ENCODE results near the gene CREB3.

The CREB3 gene

DNA sequence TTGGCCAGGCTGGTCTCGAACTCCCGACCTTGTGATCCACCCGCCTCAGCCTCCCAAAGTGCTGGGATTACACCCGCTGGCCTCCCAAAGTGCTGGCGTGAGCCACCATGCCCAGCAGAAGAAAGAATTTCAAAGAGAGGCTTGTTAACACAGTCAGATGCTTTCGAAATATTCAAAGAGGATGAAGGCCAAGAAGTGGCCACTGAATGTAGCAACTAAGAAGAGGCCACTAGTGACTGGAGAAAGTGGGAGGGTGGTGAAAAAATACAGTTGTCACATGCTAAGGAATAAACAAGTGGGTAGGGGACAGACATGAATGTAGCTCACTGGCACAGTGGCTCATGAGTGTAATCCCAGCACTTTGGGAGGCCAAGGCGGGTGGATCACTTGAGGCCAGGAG is 29.8 kb upstream of the CREB3 start:
- DNase-seq, result no peak

DNA sequence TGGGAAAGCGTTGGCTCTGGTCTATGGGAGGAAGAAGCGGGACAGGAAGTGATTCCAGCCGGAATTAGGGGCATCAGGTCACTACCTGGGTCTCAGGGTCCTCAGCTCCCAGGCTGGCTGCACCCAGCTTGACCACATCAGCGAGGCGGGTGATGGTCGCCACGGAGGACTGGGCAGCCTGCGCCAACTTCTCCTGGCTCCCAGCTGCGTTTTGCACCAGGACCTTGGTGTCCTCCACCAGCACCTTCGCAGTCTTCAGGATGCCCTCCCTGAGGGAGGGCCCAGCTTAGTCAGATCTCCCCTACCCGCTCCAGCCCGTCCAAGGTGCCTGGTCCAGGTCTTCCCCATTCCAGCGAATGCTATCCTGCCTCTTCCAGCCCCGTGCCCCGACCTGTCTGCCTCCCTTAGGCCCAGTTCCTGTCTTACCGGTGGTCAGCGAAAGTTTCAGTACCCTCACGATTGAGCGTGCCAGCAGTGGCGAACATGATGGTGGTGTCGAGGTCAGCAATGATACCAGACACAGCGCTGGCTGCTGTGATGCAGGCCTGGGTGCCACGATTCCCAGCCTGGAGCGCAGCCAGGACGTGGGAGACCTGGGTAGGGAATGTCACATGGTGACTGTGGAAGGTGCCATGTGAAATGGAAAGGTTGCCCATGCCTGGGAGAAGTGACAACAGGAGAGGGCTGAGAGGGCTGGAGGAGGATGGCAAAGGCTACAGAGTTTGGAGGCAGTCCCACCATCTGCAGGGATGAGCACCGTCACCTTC is 28.4 kb upstream of the CREB3 start:
- DNase-seq, result no peak

DNA sequence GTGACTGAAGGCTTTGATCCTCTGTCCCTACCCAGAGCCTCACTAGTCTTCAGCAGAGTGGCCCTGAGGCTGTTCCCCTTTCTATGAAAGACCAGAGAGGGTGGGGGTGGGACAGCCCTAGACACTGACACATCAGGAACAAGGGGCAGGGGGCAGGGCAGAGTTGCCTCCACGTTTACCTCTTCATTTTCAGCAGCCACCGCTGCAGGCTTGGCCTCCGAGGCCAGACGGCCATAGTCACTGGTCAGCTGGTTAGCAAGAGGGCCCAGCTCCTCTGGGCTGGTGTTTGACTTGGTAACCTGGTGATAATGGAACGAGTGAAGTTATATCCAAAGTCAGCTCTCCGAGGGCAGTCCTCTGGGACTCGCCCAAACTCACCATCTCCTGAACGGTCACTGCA is 27.1 kb upstream of the CREB3 start:
- no peak for DNase-seq

DNA sequence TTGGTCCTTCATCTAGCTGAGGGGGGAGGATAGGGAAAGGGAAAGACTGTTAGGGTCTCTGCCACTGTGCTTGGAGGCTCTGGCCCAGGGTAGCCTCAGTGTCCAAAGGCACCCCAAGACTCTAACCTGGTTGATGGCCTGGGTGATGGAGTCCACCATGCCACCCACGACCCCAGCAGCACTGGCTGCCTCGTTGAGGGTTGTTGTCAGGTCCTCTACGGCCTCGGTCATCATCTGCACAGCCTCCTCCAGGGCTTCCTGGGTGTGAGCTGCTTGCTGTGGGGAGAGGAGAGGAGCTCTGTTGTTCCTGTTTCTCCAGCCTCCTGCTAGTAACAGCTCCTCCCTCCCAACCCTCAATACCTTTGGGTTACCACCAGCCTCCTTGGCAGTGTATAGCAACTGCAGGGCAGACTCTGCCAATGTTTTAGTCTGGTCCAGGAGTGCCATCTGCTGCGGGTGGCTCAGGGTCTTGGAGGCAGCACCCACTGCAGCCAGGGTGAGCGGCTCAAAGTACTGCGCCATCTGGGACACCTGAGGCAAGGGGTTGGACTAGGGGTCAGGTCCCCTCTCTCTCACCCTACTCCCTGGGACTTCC is 26.5 kb upstream of the CREB3 start:
- no peak for DNase-seq

DNA sequence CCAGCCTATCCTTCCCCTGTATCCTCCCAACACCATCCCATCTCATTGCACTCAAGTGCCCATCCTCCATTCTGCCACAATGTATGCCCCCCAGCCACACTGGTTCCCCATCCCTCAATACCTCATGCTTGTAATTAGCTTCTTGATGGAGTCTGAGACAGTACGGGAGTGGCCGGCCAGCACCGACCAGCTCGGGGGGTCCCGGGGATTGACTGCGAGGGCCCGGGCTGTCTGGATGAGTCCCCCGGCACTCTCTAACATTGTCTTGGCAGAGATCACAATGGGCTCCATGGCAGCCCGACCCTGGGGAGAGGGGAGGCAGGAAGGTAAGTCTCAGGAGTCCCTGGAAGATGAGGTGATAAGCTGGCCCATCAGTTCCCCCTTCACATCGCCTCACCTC is 25.5 kb upstream of the CREB3 start:
- no peak for DNase-seq

DNA sequence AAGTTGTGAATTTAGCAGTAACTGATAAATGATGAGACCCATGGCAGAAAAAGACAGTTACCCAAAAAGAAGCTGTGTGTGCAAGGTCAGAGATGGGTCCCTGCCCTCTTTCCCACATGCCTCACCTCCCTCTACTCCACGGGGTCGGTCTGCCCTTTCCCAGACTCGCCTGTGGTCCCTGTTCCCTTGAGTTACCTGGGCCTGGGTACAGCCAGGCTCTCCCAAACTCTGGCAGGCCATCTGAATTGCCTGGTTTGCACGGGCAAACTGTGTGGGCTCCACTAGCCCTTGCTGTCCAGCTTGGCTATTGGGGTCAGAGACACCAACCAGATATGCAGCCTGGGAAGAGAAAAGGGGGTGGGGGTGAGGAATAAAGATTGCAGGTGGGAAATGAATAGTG is 24.3 kb upstream of the CREB3 start:
- no peak for DNase-seq

DNA sequence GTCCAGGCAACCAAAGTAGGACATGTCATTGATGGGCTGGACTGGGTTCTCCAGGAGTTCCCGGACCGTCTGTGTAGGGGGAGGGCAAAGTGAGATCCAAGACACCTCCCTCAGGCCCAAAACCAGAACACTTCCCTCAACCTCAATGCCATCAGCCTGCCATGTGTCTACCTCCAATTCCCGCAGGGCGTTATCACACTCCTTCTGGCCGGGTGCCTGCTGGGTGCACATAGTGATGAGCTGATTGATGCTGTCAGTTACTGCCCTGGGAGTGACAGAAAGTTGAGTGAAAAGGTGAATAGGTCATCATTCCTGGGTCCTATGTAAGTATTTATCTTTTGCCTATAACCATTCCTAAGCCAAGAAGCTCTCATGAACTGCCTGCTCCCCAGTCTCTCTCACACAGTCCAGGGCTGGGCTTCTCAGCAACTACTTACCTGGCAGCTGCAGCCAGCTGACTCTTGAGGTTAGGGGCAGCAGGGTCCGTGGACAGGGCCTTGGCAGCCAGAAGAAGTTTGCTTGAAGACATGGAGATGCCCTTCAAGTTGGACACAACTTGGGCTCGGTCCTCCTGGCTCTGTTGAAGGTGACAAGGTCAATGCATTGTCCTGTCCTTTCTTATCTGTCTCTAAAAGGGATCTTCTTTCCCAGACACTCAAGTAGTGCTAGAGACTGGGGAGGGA is 21.5 kb upstream of the CREB3 start:
- DNase-seq, result no peak

DNA sequence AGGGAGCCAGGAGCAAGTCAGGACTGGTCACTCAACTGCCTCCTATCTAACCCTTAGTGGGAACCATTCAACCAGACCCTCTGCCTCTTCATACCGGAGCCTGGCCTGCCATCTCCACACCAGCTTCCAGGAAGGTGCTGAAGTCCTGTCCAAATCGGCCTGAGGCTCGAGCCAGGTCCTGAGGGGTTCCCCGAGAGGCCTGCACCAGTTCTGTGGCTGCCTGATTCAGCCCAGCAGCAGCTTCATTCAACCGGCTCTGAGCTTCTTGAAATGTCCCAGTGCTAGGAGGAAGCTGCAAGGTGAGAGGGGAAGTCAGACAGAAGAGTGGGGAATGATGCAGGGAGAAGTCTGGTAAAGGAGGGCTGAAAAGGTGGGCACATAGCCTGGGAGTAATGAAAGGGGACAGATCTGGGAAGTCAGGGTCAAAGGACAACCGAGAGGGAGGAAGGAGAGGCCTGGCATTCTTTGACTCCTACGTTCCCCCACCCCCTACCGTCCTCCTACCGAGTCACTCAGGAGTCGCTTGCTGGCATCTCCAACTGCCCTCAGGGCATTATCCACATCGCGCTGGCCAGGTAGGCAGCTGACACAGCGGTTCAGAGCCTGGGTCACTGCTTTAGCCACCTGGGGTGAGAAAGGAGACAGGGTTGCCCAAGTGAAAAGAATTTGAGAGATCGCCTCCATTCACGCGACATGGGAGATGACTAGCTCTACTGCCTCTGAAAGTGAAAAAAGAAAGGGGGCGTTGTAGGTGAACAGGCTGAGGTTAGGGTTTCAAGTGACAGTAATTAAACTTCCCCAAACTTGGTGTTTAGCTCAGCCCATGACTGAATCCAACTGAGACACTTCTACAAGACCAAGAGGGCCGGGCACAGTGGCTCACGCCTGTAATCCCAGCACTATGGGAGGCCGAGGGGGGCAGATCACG is 20.7 kb upstream of the CREB3 start:
- DNase-seq, result no peak

DNA sequence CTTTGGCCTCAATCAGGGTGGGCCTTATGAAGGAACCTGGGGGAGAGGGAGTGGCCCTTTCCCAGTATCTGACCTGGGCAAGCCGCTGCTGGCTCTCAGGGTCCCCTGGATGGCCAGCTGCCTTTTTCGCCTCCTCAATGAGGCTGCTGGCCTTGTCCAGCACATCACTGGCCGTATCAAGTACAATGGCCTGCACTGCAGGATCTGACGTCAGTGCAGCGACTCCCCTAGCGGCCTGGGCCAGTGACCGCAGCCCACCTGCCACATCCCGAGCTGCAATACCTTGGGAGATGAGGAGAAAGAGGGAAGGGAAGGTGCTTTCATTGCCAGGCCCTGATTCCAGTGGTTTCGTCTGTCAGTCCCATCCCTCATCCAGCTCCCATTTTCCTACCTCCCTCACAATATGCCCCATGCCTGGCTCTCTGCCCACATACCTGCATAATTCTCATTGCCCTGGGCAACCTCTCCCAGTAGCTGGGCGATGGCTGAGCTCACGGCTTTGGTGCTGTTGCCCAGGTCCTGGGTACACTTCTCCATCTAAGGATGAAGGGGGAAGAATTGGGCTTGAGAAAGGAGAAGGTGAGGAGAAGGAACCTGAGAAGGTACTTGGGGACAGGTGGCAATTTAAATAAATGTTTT is 19.6 kb upstream of the CREB3 start:
- no peak for DNase-seq

DNA sequence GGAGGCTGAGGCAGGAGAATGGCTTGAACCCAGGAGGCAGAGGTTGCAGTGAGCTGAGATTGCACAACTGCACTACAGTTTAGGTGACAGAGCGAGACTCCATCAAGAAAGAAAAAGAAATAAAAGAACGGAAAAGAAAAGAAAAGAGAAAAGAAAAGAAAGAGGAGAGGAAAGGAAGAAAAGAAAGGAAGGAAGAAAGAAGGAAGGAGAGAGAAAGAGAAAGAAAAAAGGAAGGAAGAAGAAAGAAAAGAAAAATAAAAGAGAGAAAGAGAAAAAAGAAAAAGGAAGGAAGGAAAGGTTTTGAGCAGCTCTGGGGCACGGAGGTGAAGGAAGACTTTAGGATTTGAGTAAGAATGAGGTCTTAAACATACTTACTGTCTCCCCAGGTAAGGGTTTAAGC is 18.9 kb upstream of the CREB3 start:
- DNase-seq, result no peak

DNA sequence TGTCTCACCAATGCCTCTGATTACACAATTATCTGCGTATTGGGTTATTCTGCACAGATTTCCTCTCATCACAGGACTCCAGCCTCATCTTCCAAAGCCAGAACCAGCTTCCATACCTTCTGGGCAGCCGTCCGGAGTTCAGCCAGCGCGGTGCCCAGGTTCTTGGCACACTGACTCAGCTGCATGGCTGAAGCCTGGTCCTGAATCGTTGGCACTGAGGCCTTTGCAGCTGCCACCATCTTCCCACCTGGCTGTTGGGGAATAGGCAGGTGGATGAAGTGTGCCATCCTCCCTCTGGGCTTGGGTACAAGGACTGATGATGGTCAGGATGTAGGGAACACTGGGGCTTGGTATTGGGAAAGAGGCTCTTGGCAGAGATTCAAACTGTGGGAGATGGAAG is 18.3 kb upstream of the CREB3 start:
- no peak for DNase-seq

DNA sequence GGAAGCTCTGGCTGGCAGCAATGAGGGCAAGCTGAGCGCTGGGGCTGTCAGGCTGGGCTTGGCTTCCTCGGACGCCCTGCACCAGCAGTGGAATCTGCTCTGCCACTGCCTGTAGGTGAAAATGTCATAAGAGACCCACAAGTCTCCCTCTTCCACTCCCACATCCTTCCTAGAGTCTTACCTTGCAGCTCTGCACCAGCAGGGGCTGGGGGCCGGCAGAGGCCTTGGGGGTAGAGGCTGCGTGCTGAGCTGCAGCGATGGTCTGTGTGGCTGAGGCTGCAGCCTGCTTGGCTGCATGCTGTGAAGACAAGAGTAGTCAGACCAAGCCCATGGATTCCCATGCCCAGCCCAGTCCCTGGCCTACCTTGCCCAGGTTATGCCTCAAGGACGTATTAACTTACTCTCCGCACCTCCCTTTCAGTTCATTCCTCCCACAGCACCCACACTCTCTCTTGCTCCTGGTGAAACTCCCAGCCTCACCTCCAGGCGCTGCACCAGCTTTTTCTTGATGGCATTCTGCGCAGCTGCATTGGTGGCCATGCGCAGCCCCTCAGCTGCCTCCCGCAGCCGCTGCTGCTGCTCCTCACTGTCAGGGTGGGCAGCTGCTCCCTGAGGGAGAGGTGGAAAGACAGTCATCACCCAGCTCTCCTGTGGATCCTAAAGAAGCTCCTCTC is 17.8 kb upstream of the CREB3 start:
- DNase-seq, result no peak

DNA sequence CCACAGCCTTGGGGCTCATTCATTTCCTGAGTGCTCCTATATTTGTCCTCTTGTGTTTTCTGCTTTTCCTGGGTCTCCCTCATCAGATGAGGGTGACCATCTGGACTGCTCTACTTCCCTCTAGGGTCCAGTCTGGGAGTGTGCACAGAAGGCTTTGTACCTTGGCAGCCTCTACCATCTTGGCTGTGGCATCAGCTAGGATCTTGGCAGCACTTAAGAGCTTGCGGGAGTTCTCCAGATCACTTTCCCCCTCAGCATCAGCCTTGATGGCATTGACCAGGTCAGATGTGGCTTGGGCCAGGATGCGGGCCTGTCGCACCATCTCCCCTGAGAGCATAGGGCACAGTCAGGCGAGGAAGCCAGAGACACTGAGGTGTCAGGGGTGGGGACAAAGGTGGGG is 16.2 kb upstream of the CREB3 start:
- no peak for DNase-seq

DNA sequence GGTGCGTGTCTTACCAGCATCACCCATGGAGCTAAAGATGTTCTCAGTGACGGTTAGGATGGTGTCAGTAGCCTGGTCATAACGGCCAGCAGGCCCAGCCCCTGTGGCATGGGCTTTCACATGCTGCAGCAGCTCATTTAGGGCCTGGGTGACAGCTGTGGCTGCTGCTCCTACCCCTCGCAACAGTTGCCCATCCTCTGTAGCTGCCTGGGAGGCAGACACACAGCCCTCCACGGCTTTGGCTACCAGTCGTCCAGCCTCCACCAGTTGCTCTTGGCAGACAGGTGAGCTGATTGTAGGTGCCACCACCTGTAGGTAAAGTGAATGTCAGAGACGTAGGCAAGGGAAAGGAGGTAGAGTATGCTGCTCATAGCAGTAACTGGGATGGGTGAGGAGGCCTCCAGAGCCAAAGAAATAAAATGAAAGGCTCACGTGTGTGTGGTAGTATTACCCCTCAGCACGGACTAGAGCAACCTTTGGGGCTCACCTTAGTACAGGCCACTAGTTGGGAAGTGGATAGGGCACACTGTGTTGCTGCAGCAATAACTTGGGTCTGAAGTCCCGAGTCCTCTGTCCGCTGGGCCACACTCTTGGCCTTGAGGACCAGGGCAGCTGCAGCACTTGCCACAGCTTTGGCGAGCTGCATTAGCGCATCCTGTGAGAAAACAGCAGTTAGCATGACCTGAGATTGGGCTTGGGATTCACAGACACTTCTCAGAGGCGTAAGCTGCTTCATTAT is 15.2 kb upstream of the CREB3 start:
- DNase-seq, result no peak

DNA sequence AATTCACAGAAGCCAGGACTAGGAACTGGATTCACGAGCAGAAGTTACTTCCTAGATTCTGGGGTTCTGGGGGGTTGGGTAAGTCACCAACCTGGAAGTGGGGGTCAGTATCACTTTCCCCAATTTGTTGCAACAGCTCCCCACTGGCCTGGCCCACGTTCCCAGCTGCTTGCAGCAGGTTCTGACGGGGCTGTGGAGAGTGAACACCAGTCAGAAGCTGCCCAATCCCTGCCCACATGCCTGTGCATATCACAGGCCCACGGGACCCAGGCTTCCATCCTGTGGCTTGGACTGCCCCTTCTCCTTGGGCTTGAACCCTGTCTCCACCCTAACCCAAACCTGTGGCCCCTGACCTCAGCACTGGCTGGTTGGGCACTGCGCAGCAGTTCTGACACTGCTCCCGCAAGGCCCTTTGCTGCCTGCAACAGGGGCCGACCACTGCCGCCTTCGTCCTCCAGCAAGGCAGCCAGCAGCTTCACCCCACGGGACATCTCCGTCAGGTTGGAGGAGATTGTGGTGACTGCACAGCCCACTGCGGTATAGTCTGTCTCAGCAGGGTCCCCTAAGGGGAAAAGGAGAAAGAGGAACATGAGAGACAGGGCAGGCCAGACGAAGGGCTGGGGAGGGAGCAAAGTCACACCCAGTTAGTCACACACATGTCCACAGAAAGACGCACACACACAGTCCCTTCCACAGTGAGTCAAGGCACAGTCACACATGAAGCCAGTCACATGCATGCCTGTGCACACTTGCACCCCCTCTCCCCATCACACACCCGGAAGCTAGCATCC is 13.6 kb upstream of the CREB3 start:
- DNase-seq, result no peak

DNA sequence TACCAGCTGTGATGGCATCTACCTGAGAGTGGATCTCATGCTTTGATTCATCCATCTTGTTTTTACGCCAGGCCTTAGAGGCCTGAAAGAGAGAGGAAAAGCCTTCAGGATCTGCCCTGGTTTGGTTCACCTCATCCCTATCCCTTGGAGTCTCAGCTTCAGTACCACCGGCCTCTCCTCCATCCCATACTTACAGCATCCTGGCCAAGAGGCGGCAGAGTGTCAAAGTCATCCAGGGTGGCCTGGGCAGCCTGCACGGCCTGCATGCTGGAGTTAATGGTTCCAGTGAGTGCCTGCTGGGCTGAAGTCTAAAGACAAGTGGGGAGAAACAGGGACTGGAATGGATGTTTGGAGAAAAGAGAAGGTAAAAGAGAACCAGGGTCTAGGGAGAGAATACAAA is 12.9 kb upstream of the CREB3 start:
- no peak for DNase-seq

DNA sequence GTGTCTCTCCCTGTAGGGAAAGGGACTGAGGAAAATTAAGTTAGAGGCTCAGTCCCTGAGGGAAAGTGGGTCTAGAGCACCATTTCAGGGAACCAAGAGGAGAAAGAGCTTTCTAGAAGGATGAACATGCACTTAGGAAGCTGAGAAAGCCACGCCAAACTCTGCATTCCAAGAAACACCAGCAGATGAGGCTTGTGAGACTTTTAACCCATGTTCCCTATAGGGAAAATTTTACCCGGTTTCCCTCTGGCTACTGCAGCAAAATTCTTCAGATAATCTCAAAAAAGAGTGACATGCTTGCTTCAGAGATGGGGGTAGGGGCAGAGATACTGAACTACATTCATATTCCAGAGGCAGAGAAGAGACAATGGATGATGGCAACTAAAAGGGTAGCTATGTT is 9.0 kb upstream of the CREB3 start:
- no peak for DNase-seq

DNA sequence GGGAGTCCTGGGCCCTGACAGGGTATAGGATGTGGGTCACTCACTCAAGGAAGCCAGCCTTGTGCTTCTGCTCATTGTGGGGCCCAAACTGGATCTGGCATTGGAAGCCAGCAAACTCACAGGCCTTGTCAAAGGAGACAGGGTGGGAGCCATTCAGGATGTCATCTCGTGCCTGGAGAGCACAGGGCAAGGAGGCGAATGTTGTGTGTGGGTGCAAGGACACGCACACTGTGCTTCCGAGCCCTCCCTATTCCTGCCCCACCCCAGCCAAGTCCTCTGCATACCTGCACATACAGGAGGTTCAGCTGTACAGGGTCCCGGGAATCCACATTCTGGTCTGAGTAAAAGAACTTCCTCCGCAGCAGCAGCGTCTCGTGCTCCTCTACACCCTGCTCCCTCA is 8.6 kb upstream of the CREB3 start:
- DNase-seq, result no peak

DNA sequence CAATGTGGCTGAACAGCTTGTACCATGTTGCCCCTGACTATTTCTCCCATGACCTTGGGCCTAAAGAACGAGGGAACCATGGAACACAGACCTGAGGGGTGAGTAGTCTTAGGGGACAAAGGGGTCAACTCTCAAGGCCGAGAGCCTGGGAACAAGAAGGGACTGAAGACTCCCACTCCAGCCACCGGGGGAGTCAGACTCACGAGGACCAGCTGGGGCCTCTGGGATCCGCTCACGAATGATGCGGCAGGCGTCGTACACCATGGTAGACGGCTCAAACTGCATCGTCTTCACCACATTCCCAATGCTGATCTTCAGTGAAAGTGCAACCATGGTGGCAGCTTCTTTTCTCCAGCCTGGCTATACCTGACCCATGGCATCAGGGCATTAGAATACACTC is 7.1 kb upstream of the CREB3 start:
- no peak for DNase-seq

DNA sequence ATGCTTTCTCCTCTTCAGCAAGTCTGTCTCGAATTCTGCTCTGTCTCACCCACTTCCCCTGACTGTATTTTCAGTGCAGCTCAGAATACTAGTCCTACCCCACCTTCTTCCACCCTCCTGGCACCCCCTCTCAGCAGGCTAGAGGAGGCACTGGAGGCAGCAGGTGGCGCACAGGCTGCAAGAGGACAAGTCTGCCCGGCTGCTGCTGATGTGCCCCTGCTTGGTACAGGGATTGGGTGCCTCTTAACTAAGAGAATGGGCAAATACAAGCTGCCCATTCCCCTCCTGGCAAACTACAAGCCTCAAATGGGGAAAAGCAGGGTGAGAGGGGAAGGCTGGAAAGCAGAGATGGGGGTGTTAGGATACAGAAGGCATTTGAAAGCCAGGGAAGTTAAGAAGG is 5.5 kb upstream of the CREB3 start:
- DNase-seq, result peak; percentile 37

DNA sequence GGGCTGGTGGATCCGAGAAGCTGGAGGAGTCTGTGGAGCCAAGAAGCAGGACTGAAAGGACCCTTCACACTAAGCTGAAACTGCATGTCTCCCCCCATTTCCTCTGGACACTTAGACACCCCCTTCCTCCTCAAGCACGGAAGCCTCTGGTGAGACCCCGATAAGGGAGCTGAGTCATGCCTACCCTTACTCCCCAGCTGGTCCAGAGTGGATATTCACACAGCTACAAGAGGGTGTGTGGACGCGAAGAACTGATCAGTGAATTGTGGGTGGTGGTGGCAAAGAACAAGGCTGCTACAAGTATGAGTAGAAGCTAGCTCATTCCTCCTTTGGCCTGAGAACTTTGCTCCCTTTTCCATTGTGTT is 4.8 kb upstream of the CREB3 start:
- no peak for DNase-seq
